PFSK-1 (cell line): ENCODE data around the gene E4F1.
A peak's percentile ranks its signal among the peaks of the same experiment; 100 is the strongest.

Experiments used
- FOXP2 ChIP-seq: optimal IDR thresholded peaks from 2 replicates; pipeline ENCODE3; 2011; ENCODE audit warnings: borderline replicate concordance, control low read depth, inconsistent platforms; ENCODE audit not compliant: insufficient read depth; ENCODE audit errors: extremely low read length, extremely low read depth
- POLR2AphosphoS5 ChIP-seq: IDR thresholded peaks from 2 replicates; pipeline ENCODE4 v1.6.1; 2012; ENCODE audit warnings: low read depth, mild to moderate bottlenecking, control low read depth, low read length, moderate library complexity
- REST ChIP-seq, 2 experiments: IDR thresholded peaks; 2 replicates each; pipeline versions ENCODE4 v1.6.1 to v1.8.0; 2011 to 2012; ENCODE audit warnings: low read depth in 2 of 2, low read length in 2 of 2, control low read depth in 1 of 2, inconsistent platforms in 1 of 2, mild to moderate bottlenecking in 1 of 2, moderate library complexity in 1 of 2; ENCODE audit not compliant: insufficient read depth in 1 of 2
- SIN3A ChIP-seq: IDR thresholded peaks from 2 replicates; pipeline ENCODE4 v1.6.1; 2012; ENCODE audit warnings: mild to moderate bottlenecking, low read length, moderate library complexity, borderline replicate concordance; ENCODE audit not compliant: insufficient read depth
- TAF1 ChIP-seq: IDR thresholded peaks from 2 replicates; pipeline ENCODE4 v1.6.1; 2012; ENCODE audit warnings: low read length, control low read depth, borderline replicate concordance; ENCODE audit not compliant: insufficient read depth

The E4F1 gene

GRCh38 chr16:2233046-2233775 lies 9.8 kb downstream of the E4F1 start:
- TF ChIP-seq TAF1, result no peak
- TF ChIP-seq REST (IDR thresholded peaks at IDR 0.05; ENCODE audit: insufficient read depth in 1 of 2, low read depth in 2 of 2, low read length in 2 of 2), result no peak
- no peak for TF ChIP-seq FOXP2
- TF ChIP-seq SIN3A, result no peak
- TF ChIP-seq POLR2AphosphoS5, result no peak

GRCh38 chr16:2233872-2234812 lies 10.8 kb downstream of the E4F1 start:
- TF ChIP-seq TAF1 (no peak), REST (IDR thresholded peaks at IDR 0.05; ENCODE audit: insufficient read depth in 1 of 2, low read depth in 2 of 2, low read length in 2 of 2) (no peak), FOXP2 (no peak), SIN3A (no peak), POLR2AphosphoS5 (no peak)

- TF ChIP-seq POLR2AphosphoS5, result no peak
- TF ChIP-seq SIN3A, result no peak
- TF ChIP-seq TAF1, result no peak
- TF ChIP-seq REST (IDR thresholded peaks at IDR 0.05; ENCODE audit: insufficient read depth in 1 of 2, low read depth in 2 of 2, low read length in 2 of 2), result no peak
- TF ChIP-seq FOXP2, result no peak
These were observed 11.4 kb downstream of the E4F1 start for GRCh38 chr16:2234813-2235170.

GRCh38 chr16:2235234-2235651 lies 11.9 kb downstream of the E4F1 start:
- TF ChIP-seq FOXP2, result no peak

- no peak for TF ChIP-seq FOXP2
- TF ChIP-seq POLR2AphosphoS5, result peak; percentile 55
These were observed 12.4 kb downstream of the E4F1 start for GRCh38 chr16:2235695-2236336.
